Suprapubic skin (tissue), 4 donors: ENCODE measurements around the gene EPN2.

ENCODE experiments used
- CTCF ChIP-seq, 2 donors: fragments of 200-600 bp in 1 of 2; fragments of 450-650 bp in 1 of 2; sonication (generic) in 1 of 2; IDR thresholded peaks; one replicate each; pipeline ENCODE4 v1.5.1; 2016 to 2019; ENCODE audit warnings: antibody characterized with exemption in 2 of 2, mild to moderate bottlenecking in 1 of 2, moderate library complexity in 1 of 2
- EP300 ChIP-seq: sonication (generic); formaldehyde crosslinking; IDR thresholded peaks from one replicate; pipeline ENCODE4 v1.6.1; 2017; ENCODE audit warnings: antibody characterized with exemption
- POLR2A ChIP-seq, 2 donors: fragments of 450-650 bp; IDR thresholded peaks; one replicate each; pipeline ENCODE4 v1.6.1; 2017; ENCODE audit warnings: antibody characterized with exemption in 2 of 2, mild to moderate bottlenecking in 2 of 2, moderate library complexity in 2 of 2
- POLR2AphosphoS5 ChIP-seq, 3 donors: sonication (generic); formaldehyde crosslinking; IDR thresholded peaks; one replicate each; pipeline ENCODE4 v1.6.1; 2017; ENCODE audit warnings: antibody characterized with exemption in 3 of 3

- no peak for TF ChIP-seq CTCF (IDR thresholded peaks at IDR 0.05)
- no peak for TF ChIP-seq EP300
- no peak for TF ChIP-seq POLR2A (IDR thresholded peaks at IDR 0.05)
- no peak for TF ChIP-seq POLR2AphosphoS5 (IDR thresholded peaks at IDR 0.05)
Measured at GRCh38 chr17:19372439-19372838, 135.3 kb downstream of the EPN2 start.
